ENCODE results near the gene PRKCD. TPM values are rescaled to one million over a fixed set of nuclear protein-coding genes. Genes with fewer than 3 reads are reported as not detected.

PRKCD gene
- total RNA-seq, 4 donors from 2014 or later = 27.2 to 35.8 (median 31.4) TPM

DNA sequence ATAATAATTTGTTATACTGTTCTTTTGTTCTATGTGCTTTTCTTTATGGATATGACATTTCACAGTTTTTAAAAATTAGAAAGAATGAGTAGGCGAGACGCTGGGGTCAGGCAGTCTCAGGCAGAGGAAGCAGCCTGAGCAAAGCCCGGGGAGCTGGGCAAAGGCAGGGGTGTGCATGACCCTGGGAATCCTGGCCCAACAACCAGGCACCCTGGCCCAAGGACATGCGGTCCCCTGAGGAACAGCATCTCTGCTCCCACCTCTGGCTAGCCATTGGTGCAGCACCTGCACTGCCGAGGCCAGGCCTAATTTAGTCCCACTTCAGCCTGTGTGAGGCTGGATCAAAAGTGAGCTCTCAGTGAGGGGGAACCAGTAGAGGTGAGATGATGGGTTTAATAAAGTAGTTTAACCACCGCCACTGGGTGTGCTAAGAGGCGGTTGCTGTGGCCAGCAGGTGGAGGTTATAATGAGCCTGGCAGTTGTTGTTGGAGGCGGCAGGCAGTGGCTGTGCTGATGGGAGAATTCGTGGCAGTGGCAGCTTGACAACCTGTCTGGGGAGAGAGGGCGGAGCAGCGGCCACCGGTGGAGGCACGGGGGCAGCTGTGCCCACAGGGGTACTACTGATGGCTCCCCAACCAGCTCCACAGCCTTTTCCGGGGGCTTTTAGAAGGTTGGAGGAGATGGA lies 41.5 kb downstream of the PRKCD start:
- TF ChIP-seq, protein P1, sequence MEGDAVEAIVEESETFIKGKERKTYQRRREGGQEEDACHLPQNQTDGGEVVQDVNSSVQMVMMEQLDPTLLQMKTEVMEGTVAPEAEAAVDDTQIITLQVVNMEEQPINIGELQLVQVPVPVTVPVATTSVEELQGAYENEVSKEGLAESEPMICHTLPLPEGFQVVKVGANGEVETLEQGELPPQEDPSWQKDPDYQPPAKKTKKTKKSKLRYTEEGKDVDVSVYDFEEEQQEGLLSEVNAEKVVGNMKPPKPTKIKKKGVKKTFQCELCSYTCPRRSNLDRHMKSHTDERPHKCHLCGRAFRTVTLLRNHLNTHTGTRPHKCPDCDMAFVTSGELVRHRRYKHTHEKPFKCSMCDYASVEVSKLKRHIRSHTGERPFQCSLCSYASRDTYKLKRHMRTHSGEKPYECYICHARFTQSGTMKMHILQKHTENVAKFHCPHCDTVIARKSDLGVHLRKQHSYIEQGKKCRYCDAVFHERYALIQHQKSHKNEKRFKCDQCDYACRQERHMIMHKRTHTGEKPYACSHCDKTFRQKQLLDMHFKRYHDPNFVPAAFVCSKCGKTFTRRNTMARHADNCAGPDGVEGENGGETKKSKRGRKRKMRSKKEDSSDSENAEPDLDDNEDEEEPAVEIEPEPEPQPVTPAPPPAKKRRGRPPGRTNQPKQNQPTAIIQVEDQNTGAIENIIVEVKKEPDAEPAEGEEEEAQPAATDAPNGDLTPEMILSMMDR (IDR thresholded peaks at IDR 0.05) = no peak
- no peak for TF ChIP-seq POLR2A (IDR thresholded peaks at IDR 0.05)
- no peak for DNase-seq (ENCODE audit: low spot score in 2 of 2)
- 70 to 78% methylated on average over 14 of the region's 14 CpGs for WGBS, 2 donors
- intact Hi-C loops (cut with DNase I; ENCODE audit: low total_unique reads) = no loop called here
- no peak overlapping the region for H3K4me3 ChIP-seq (ENCODE audit: low read depth, poor library complexity, severe bottlenecking)

DNA sequence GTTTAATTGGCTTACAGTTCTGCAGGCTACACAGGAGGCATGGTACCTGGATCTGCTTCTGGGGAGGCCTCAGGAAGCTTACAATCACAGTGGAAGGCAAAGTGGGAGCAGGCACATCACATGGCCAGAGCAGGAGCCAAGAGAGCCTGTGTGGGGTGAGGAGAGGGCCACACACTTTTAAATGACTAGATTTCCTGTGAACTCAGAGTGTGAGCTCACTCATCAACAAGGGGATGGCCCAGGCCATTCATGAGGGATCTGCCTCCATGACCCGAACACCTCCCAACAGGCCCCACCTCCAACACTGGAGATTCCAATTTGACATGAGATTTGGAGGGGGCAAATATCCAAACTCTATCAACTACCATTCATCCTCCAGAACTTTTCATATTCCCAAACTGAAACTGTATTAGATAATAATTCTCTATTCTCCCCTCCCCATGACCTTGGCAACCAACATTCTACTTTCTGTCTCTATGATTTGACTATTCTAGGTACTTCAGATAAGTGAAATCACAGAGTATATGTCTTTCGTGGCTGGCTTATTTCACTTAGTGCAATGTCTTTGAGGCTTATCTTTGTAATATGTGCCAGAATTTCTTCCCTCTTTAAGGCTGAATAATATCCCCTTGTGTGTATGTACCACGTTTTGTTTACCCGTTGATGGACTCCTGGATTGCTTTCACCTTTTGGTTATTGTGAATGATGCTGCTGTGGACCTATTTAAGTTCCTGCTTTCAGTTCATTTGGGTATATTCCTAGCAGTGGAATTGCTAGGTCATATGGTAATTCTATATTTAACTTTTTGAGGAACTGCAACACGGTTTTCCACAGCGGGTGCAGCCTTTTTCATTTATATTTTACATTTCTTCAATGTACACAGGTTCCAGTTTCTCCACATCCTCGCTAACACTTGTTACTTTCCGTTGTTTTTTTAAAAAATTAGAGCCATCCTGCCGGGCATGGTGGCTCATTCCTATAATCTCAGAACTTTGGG lies 51.0 kb downstream of the PRKCD start:
- H3K4me3 ChIP-seq (ENCODE audit: low read depth, poor library complexity, severe bottlenecking) = no peak overlapping the region
- DNase-seq (ENCODE audit: low spot score in 2 of 2) = no peak
- WGBS, 2 donors = 68 to 76% methylated on average over 9 of the region's 9 CpGs
- intact Hi-C loops (cut with DNase I; ENCODE audit: low total_unique reads) = no loop called here
- TF ChIP-seq, protein P1 (IDR thresholded peaks at IDR 0.05) = no peak
- TF ChIP-seq POLR2A (IDR thresholded peaks at IDR 0.05) = no peak

DNA sequence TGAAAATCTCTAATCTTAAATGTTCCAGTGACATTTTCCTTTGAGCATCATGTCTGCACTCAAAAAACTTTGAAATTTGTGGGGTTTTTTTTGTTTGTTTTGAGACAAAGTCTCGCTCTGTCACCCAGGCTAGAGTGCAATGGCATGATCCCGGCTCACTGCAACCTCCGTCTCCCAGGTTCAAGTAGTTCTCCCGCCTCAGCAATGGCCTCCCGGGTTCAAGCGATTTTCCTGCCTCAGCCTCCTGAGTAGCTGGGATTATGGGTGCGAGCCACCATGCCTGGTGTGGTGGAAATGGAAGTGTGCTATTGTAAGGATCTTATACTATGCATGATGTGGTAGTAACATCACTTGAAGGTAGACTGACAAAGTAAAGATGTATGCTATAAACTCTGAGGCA lies 52.3 kb downstream of the PRKCD start:
- TF ChIP-seq POLR2A (IDR thresholded peaks at IDR 0.05) = no peak
- TF ChIP-seq, protein P1 (IDR thresholded peaks at IDR 0.05) = no peak

DNA sequence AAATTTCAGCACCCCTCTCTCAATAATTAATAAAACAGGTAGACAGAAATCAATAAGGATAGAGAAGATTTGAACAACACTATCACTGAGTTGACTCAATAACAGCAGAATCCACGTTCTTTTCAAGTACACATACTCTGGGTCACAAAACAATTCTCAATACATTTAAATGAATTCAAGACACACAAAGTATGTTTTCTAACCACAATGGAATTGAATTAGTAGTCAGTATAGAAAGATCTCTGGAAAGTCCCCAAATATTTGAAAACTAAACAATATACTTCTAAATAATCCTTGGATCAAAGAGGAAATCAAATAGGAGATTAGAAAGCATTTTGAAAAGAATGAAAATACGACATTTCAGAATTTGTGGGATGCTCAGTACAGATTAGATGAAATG lies 54.8 kb downstream of the PRKCD start:
- intact Hi-C loops (cut with DNase I; ENCODE audit: low total_unique reads) = no loop called here
- TF ChIP-seq, protein P1 (IDR thresholded peaks at IDR 0.05) = no peak
- no peak for TF ChIP-seq POLR2A (IDR thresholded peaks at IDR 0.05)
- WGBS, 2 donors = 54 to 55% methylated on average over 2 of the region's 2 CpGs
- DNase-seq (ENCODE audit: low spot score in 2 of 2) = no peak
- no peak overlapping the region for H3K4me3 ChIP-seq (ENCODE audit: low read depth, poor library complexity, severe bottlenecking)

More for the DNA sequence above, 52.3 kb downstream of the PRKCD start:
- intact Hi-C loops (cut with DNase I; ENCODE audit: low total_unique reads) = no loop called here
- 93 to 94% methylated on average over 7 of the region's 7 CpGs for WGBS, 2 donors
- DNase-seq (ENCODE audit: low spot score in 2 of 2) = no peak
- no peak overlapping the region for H3K4me3 ChIP-seq (ENCODE audit: low read depth, poor library complexity, severe bottlenecking)

DNA sequence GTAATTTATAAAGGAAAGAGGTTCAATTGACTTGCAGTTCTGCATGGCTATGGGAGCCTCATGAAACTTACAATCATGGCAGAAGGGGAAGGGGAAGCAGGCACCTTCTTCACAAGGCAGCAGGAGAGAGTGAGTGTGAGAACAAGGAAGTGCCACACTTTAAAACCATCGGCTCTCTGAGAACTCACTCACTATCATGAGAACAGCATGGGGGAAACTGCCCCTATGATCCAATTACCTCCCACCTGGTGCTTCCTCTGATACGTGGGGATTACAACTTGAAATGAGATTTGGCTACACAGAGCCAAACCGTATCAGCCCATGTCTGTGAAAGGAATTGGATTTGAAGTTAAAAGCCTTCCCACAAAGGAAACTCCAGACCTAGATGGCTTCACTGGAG lies 55.7 kb downstream of the PRKCD start:
- intact Hi-C loops (cut with DNase I; ENCODE audit: low total_unique reads) = no loop called here
- no peak for DNase-seq (ENCODE audit: low spot score in 2 of 2)
- whole genome bisulfite sequencing, 2 donors = 33 to 46% methylated on average over 3 of the region's 3 CpGs
- H3K4me3 ChIP-seq (ENCODE audit: low read depth, poor library complexity, severe bottlenecking) = no peak overlapping the region
- TF ChIP-seq POLR2A (IDR thresholded peaks at IDR 0.05) = no peak
- TF ChIP-seq, protein P1 (IDR thresholded peaks at IDR 0.05) = no peak

Data from lower leg skin (tissue), 4 donors.